GM21390 (cell line): ENCODE measurements around the gene GXYLT2.
"Not testable (repeated sequence)": the region's sequence is repeated elsewhere in the genome, so short reads cannot be mapped to it uniquely, and the experiment has no call there.

ENCODE experiments used
- ATAC-seq: cut with Tn5 transposase; IDR thresholded peaks from one replicate; pipeline ENCODE4 v1.9.1; 2021; ENCODE audit not compliant: unreplicated experiment

GXYLT2 gene

DNA sequence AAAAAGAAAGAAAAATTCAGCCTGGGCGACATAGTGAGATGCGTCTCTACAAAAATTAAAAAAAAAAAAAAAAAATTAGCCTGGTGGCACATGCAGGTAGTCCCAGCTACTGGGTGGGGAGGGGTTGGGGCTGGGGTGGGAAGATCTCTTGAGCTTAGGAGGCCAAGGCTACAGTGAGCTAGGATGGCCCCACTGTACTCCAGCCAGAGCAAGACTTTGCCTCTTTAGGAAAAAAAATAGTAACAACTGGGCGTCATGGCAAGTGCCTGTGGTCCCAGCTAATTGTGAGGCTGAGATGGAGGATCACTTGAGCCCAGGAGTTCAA is 84.8 kb downstream of the GXYLT2 start:
- ATAC-seq: no peak

DNA sequence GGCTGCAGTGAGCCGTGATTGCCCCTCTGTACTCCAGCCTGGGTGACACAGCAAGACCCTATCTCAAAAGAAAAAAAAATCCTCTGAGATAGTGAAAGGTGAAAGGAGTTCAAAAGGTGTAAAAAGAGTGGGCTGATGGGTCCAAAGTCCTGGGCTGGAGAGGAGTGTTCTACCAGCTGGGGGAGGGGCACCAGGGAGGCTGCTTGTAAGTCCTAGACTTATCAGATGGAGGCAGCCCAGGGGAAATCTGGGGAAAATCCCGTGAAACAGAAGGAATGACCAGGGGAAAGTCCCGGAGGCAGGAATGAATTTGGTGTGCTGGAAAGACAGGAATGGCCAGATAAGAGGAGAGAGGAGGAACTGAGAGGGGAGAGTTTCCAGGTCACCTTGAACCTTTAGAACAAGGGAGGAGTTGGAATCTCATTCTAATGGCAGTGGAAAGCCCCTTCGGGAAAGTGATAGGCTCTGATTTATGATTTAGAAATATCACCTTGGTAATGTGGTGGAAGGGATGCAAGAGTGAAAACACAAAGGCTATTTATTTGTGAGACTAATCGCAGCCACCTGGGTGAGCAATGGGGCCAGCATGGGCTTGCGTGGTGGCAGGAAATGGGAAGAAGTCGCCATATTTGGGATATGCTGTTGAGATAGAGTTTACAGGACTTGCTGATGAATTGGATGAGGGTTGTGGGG is 85.3 kb downstream of the GXYLT2 start:
- no peak for ATAC-seq

DNA sequence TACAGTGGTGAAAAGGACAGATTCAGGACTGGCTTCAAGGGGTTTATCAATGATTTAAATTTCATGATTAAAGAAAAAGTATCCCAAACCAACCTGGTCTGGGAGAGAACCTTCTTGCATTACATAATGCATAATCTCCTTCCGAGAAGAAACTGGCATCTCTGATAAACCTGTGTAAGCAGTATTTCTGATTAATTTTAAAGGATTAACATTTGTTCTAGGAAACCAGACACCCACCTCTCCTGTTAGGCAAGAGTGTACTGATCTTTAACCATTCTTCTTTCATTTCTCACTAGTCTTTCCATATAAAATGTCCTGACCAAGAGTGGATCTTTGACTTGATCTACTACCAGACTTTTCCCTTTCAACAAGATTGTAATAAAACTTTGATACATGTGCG is 85.9 kb downstream of the GXYLT2 start:
- ATAC-seq: no peak

DNA sequence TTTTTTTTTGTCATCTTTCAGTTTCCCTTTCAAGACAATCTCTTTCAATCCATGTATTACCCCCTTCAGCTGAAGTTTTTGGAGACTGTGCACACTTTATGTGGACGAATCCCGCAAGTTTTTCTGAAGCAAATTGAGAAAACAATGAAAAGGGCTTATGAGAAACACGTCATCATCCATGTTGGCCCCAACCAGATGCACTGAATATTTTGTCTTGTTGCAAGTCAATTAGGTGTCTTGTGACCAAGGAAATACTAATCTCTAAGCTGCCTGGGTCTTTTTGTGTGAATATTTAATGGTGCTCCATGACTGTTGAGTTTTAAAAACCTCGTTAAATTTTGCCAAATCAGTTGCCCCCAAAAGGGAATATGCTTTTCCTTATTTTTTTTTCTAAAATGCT is 87.1 kb downstream of the GXYLT2 start:
- ATAC-seq: no peak

DNA sequence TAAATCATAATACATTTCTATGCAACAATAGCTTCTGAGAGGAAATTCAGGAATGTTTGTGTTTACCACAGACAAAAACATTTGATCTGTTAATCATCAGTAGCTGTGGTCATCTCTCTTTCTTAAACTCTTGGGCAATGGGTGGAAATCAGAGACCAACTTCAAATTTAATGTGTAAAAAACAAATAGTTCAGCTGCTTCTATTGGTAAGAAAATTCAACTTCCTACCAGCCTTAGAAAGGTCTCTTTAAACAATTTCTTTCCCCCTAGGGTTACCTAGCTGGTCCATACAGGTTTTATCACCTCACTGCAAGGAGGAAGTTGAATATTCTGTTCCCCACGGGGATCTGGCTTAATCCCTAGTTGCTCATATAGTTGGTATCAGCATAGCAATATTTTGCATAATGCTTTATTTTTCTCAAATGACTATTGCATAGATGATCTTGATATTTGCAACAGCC is 88.5 kb downstream of the GXYLT2 start:
- ATAC-seq: no peak

DNA sequence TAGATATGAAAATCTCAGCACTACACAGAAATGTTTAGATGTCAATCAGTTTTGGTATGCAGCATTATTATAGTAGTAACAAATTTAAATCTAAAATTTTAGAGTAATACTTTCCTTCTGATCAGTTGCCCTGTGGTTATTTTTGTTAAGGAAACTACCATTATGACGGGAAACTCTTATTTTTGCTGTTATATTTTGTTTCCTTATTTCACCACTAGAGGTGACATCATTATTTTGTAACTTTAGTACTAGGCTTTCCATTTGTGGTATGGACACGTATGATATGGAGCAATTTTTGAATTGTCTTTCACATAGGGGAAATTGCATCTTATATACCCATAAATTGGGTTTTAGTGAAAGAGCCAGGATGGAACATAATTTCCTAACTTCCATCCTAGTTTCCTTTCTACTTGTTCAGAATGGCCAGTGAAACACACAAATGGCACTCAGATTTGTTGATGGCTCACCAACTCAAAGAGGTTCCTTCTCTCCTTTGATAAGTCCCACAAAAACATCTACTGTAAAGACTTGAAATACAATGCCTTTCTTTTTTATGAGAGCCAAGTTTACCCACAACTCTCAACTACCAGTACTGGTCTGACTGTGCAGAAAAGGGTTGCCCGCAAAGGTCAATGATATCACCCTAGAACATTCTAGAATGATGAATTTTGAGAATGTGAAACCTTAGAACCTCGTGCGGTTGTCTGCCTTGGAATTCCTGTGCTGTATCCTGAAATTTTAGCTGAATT is 89.4 kb downstream of the GXYLT2 start:
- ATAC-seq: peak; percentile 51

DNA sequence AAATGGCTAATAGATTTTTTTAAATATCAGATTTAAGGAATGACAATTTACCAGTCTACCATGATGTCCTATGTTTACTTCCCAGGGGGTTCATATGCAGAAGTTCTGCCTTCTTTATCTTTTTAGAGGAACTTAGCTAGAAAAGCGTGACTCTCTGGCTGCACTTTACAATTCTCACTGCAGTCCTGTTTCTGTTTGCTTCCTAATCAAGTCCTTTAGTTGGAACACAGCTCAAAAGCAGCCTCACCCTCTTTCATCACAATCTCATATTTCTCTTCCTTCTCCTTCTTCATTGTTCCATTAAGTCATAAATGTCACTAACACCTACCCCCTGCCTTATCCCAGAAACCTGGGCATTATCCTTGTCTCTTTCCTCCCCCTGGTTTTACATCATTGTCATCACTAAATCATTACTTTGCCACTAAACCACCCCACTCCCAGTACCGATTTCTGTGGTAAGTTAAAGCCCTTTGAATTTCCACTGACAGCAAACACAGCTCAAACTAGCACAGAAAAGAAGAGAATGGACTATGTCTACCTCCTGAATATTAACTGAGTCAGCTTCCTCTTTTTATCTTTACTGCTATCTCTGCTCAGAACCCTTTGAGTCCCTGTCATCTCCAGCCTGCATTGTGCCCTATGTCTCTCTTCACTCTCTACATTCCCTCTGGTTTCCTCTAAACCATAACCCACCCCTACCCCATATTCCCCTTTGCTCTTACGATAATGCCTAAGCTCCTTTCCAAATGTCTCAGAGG is 94.9 kb downstream of the GXYLT2 start:
- ATAC-seq: no peak

DNA sequence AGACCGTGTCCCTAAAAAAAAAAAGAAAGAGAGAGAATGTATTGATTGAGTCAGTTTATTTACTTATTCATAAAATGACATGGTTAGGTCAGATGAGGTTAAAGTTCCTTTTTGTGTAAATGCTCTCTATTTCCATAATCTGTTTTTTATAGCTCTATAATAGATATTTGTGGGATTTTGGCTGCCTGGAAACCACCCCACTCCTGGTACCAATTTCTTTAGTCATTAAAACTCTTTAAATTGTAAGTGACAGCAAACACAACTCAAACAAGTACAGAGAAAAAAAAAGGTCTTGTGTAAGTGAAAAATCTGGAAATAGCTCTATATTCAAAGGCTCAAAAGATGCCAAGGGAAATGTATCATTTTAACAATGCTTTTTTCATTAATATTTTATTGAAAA is 97.7 kb downstream of the GXYLT2 start:
- ATAC-seq: no peak

DNA sequence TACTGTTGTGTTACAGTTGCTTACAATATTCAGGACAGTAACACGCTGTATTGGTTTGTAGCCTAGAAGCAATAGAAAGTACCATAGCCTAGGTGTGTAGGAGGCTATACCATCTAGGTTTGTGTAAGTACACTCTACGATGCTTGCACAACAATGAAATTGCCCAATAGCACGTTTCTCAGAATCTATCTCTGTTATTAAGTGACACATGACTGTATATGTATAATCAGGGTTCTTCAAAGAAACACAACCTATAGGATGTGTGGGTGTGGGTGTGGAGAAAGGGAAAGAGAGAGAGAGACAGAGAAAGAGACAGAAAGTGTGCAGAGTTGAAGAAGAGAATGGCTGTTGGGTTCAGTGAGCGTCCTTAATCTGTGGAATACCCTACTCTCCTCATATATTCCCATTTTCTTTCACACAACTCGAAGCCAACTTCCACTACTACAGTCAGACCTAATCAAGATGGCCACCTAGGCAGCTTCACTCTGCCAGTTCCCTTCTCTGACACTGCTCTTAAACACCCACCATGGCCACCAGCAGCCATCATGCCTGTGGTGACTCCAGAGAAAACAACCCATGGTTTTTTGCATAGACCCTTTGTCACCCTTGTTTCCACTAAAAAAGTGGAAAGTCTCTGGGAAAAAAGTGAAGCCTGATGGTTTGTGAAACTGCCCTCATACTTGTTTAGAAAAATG is 103.0 kb downstream of the GXYLT2 start:
- ATAC-seq: no peak

DNA sequence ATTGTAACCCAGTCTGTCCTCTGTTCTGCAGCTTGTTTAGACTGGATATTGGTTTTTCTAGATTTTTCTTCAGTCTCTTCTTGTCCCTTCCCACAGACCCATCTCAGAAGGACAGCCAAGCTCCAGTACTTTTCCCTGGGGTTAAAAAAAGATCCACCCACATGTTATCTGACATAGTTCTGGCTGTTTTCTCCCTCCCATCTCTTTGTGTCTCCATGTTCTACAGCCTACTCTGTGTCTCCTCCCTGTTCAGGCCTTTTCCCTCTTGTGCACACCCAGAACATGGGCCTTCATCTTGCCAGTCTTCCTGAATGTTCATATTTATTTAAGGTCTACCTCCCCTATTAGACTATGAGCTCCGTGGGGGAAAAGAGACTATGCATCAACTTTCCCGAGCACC is 103.7 kb downstream of the GXYLT2 start:
- ATAC-seq: no peak

DNA sequence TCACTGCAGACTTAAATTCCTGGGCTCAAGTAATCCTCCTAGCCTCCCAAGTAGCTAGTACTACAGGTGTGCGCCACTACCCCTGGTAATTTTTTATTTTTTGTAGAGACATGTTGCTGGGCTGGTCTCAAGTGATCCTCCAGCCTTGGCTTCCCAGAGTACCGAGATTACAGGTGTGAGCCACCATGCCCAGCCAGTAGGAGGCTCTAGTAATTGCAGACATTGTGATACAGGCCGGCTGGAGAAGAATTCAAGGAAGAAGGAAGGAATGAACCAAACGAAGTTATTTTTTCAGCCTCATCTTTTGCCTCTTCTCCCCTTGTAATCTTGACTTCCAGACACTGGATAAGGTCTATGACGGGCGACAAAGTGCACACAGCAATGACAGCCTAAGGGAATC is 105.5 kb downstream of the GXYLT2 start:
- ATAC-seq: no peak

DNA sequence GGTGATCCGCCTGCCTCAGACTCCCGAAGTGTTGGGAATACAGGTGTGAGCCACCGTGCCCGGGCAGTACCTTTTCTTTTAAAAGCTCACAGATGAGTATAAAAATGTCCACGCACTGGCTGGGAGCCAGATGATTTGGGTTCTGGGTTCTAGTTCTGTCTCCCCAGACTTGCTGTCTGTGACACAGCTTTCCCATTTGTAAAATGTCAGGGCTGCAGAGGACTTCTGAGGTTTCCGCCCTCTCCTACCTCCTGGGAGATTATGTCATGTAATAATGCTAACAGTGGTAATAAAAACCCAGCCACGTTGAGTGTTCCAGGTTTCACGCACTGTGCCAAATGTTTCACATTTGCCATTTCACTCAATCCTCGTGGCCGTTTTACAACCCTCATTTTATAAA is 107.5 kb downstream of the GXYLT2 start:
- no peak for ATAC-seq

DNA sequence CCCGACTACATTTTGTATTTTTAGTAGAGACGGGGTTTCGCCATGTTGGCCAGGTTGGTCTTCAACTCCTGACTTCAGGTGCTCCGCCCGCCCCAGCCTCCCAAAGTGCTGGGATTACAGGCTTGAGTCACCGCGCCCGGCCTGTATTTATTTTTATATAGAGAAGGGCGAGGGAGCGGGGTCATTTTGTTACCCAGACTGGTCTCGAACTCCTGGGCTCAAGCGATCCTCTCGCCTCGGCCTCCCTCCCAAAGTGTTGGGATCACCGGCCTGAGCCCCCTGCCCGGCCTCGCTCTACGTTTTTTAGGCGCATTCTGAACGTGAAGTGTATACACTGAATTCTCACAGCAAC is 108.3 kb downstream of the GXYLT2 start:
- ATAC-seq: no peak

DNA sequence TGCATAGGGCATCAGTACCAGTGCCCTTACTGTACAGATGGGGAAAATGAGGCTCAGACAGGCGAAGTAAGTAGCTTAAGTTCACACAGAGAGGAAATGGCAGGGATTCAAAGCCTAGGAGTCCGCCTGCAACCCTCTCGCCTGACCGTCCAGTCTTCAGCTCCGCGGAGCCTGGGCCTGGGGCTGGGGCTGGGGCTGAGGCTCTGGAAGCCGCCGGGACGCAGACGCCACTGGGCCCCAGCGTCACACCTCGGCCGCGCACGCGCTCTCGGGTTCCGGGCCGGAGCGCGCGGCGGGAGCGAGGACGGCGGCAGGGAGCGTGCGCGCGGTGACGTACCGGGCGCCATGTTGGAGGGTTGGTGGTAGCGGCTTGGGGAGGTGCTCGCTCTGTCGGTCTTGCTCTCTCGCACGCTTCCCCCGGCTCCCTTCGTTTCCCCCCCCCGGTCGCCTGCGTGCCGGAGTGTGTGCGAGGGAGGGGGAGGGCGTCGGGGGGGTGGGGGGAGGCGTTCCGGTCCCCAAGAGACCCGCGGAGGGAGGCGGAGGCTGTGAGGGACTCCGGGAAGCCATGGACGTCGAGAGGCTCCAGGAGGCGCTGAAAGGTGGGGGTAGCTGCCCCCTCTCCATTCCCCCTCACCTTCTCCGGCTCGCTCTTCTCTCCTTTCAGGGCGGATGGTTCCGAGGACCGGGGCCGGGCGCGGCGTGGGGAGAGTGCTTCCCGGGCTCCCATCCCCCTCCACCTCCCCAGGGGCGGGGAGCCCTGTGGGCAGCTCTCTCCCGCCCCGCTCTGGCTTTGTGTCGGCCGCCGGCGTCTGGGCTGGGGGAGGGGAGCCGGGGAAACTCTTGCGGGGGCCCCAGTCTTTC is 108.9 kb downstream of the GXYLT2 start, which contains the start of gene PPP4R2:
TSS of gene PPP4R2 (plus strand) at position 339 of the 861 bp plus-strand sequence. CDS start at position 566, 227 bp downstream.
- ATAC-seq: peak; percentile 89

DNA sequence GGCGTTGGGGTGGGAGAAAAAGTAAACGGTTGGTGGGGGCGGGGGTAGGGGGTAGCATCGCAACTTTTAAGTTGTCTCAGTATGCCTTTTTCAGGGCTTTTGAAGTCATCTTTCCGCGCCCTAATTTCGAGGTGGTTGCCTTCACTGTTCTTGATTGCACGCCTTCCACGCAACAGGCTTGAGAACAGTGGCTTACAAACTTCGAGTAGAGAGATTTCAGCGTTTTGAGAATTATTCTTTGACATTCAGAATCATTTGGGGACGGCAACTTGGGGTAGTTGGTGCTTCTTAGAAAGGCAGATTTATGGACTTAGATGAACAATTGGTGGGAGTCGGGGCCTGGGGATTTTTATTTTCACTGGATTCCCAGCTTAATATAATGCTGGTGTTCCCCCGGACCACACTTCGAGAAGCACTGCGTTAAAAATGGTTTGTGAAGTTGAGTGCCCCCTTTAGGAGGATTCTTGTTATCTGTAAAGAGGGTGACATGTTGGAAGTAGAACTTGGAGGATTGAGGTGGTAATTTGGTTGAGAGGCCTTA is 109.6 kb downstream of the GXYLT2 start:
- ATAC-seq: peak; percentile 4

DNA sequence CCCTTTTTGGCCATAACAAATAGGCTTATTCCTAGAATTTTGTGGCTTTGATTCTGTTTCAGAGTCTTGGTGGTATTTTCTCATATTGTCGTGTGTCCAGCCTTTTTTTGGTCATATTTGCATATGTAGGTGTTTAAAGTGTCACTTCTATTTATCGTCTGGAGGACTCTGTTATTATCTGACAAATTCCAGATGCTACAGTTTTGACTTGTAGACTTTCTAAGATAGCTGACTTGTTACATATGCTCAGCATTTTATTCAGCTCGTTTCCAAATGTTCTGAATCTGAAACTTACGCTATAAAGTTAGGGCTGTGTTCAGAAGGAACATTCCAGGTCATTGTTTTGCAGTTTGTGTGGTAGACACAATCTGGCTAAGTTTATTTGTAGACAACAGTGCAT is 110.6 kb downstream of the GXYLT2 start:
- no peak for ATAC-seq

DNA sequence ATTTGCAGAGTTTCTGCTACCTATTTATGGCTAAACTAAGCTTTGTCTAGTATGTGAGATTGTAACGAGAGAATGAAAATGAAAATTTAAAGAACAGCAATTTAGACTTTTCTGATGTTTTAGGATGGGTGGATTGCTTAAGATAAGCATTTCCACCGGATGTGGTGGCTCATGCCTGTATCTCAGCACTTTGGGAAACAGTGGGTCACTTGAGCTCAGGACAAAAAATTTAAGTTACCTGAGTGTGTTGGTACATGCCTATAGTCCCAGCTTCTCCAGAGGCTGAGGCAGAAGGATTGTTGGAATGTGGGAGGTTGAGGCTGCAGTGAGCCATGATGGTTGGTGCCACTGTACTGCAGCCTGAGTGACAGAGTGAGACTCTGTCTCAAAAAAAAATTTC is 112.1 kb downstream of the GXYLT2 start:
- ATAC-seq: no peak

DNA sequence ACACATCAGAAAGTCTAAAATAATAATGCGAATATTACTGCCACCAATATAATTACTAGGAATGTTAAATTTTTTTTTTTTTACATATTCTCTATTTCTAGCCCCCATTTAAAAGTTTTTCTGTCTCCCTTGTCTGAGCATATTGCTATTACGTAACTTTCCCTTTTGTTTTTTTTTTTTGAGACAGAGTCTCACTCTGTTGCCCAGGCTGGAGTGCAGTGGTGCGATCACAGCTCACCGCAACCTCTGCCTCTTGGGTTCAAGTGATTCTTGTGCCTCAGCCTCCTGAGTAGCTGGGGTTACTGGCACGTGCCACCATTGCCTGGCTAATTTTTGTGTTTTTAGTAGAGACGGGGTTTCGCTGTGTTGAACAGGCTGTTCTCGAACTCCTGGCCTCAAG is 115.2 kb downstream of the GXYLT2 start:
- not testable (repeated sequence) for ATAC-seq

DNA sequence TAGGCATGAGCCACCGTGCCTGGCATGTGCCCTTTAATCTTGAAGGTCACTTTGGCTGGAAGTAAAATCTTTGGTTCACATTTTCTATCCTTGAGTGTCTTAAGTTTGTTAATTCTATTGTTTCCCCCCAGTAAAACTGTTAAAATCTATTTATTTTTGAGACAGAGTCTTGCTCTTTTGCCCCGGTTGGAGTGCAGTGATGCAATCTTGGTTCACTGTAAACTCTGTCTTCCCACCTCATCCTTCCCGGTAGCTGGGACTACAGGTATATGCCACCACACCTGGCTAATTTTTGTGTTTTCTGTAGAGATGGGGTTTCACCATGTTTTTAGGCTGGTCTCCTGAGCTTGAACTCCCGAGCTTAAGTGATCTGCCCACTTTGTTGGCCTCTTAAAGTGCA is 116.5 kb downstream of the GXYLT2 start:
- no peak for ATAC-seq
